Mesenteric fat pad (tissue), 1 donor: Measurements from ENCODE around the gene B3GNT2. TPM values are rescaled to one million over a fixed set of nuclear protein-coding genes. Genes with fewer than 3 reads are reported as not detected.
A peak's percentile ranks its signal among the peaks of the same experiment; 100 is the strongest.

Source experiments
- DNase-seq: peaks from one replicate; pipeline ENCODE4 v3.0.0-alpha.2; 2020; ENCODE audit warnings: low spot score
- total RNA-seq: library from RNA; stranded (reverse); fragmentation: NEBNext Ultra II Directional; extraction: Animal tissue kit (Norgen Biotek cat#: 25700); gene quantifications from one replicate; pipeline ENCODE4 v1.2.1, GENCODE V29; 2021
- donor health status: DM: yes; HTN: yes; CAD: no.

The B3GNT2 gene
- total RNA-seq, 1 donor from 2014 or later = 21.9 TPM

- no peak for DNase-seq
These were observed 9.1 kb downstream of the B3GNT2 start for GRCh38 chr2:62204998-62205496.

- DNase-seq = no peak
These were observed 9.6 kb downstream of the B3GNT2 start for GRCh38 chr2:62205554-62205953.

- no peak for DNase-seq
These were observed 10.1 kb downstream of the B3GNT2 start for GRCh38 chr2:62206024-62206423.

- DNase-seq = no peak
These were observed 11.6 kb downstream of the B3GNT2 start for GRCh38 chr2:62207491-62207890.

- no peak for DNase-seq
These were observed 12.3 kb downstream of the B3GNT2 start for GRCh38 chr2:62208074-62208757.

GRCh38 chr2:62208758-62209114, 12.8 kb downstream of the B3GNT2 start:
- no peak for DNase-seq

GRCh38 chr2:62209427-62209991, 13.6 kb downstream of the B3GNT2 start:
- DNase-seq = peak; percentile 55

- peak; percentile 43 for DNase-seq
These were observed 19.6 kb downstream of the B3GNT2 start for GRCh38 chr2:62215306-62216064.

- DNase-seq = no peak
These were observed 20.2 kb downstream of the B3GNT2 start for GRCh38 chr2:62216113-62216512.

GRCh38 chr2:62216616-62217015, 20.7 kb downstream of the B3GNT2 start:
- DNase-seq = peak; percentile 51

GRCh38 chr2:62217421-62217820, 21.5 kb downstream of the B3GNT2 start:
- peak; percentile 69 for DNase-seq

- no peak for DNase-seq
These were observed 22.1 kb downstream of the B3GNT2 start for GRCh38 chr2:62217970-62218369.

GRCh38 chr2:62219407-62220159, 23.7 kb downstream of the B3GNT2 start:
- peak; percentile 39 for DNase-seq

GRCh38 chr2:62221141-62221540, 25.2 kb downstream of the B3GNT2 start:
- DNase-seq = no peak

- DNase-seq = no peak
These were observed 26.3 kb downstream of the B3GNT2 start for GRCh38 chr2:62222171-62222570.

GRCh38 chr2:62222674-62223073, 26.8 kb downstream of the B3GNT2 start:
- no peak for DNase-seq

- DNase-seq = no peak
These were observed 29.1 kb downstream of the B3GNT2 start for GRCh38 chr2:62224976-62225375.

GRCh38 chr2:62227386-62228075, 31.6 kb downstream of the B3GNT2 start:
- DNase-seq = no peak

- no peak for DNase-seq
These were observed 33.2 kb downstream of the B3GNT2 start for GRCh38 chr2:62229082-62229605.

- DNase-seq = no peak
These were observed 35.6 kb downstream of the B3GNT2 start for GRCh38 chr2:62231541-62231940.
